Measurements from ENCODE around the gene EPS8L2. TPM values are rescaled to one million over a fixed set of nuclear protein-coding genes. Genes with fewer than 3 reads are reported as not detected.

EPS8L2 gene
- total and polyA plus RNA-seq, 4 donors = 24.4 to 138 (median 62.7) TPM

DNA sequence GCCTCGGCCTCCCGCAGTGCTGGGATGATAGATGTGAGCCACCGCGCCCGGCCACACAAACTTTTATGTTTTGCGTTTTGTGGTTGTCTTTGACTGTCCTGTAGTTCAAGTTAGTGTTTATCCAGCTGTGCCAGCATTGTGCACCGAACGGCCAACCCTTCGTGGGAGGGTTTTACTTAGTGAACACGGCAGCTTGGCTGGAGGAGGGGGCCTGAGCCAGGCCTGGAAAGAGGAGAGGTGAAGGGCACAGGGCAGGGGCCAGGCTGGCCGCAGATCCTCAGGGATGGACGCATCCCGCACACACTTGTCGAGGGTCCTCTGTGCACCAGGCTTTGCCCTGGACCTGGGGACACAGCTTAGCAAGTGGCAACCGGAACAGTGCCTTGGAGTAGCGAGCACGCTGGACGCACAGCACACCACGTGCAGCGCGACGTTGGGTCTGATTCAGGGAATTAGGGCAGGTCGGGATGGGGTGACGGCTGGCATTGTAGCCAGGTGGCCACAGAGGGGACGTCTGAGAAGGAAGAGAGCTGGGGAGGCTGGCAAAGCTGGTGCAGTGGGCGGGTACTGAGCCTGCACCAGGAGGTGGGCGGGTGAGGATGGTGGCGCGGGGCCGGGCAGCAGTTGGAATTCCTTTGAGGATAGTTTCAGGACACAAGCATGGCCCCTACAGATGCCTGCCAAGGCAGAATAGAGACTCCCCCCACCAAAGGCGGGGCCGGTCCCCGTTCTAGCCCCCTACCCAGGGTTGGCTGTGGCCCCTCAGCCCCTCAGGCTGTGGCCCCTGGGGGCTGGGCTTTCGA lies 13.4 kb downstream of the EPS8L2 start:
- no peak for DNase-seq (ENCODE audit: low spot score)
- H3K9me3 ChIP-seq (ENCODE audit: control insufficient read depth in 4 of 4, low read length in 3 of 4) = no peaks in the 10 kb centered on the region
- H3K4me1 ChIP-seq (ENCODE audit: control insufficient read depth in 4 of 4, insufficient read depth in 4 of 4, low read length in 3 of 4) = peaks cover 7 to 16% (median 10%) of the 10 kb centered on the region in 4 donors
- peaks cover 2 to 34% (median 17%) of the 10 kb centered on the region in 4 donors for H3K36me3 ChIP-seq (ENCODE audit: control insufficient read depth in 4 of 4, insufficient read depth in 3 of 4, low read depth in 1 of 4, low read length in 3 of 4)
- no peaks in the 10 kb centered on the region for H3K27me3 ChIP-seq (ENCODE audit: control insufficient read depth in 4 of 4, insufficient read depth in 4 of 4, low read length in 3 of 4)
- H3K9ac ChIP-seq (ENCODE audit: low read depth in 1 of 2, low read length in 2 of 2) = no peak overlapping the region
- WGBS = 87% methylated on average over 34 of the region's 34 CpGs
- no peak overlapping the region for H3K4me3 ChIP-seq (ENCODE audit: low read depth in 1 of 3, low read length in 3 of 3)
- no peak for TF ChIP-seq NR2F2 (IDR thresholded peaks at IDR 0.05)
- TF ChIP-seq SP1 (IDR thresholded peaks at IDR 0.05) = no peak
- no peak for TF ChIP-seq GABPA (IDR thresholded peaks at IDR 0.05 in 1 of 2, conservative IDR thresholded peaks at IDR 0.05 in 1 of 2)
- TF ChIP-seq, protein P1, sequence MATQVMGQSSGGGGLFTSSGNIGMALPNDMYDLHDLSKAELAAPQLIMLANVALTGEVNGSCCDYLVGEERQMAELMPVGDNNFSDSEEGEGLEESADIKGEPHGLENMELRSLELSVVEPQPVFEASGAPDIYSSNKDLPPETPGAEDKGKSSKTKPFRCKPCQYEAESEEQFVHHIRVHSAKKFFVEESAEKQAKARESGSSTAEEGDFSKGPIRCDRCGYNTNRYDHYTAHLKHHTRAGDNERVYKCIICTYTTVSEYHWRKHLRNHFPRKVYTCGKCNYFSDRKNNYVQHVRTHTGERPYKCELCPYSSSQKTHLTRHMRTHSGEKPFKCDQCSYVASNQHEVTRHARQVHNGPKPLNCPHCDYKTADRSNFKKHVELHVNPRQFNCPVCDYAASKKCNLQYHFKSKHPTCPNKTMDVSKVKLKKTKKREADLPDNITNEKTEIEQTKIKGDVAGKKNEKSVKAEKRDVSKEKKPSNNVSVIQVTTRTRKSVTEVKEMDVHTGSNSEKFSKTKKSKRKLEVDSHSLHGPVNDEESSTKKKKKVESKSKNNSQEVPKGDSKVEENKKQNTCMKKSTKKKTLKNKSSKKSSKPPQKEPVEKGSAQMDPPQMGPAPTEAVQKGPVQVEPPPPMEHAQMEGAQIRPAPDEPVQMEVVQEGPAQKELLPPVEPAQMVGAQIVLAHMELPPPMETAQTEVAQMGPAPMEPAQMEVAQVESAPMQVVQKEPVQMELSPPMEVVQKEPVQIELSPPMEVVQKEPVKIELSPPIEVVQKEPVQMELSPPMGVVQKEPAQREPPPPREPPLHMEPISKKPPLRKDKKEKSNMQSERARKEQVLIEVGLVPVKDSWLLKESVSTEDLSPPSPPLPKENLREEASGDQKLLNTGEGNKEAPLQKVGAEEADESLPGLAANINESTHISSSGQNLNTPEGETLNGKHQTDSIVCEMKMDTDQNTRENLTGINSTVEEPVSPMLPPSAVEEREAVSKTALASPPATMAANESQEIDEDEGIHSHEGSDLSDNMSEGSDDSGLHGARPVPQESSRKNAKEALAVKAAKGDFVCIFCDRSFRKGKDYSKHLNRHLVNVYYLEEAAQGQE (IDR thresholded peaks at IDR 0.05) = no peak
- H3K27ac ChIP-seq (ENCODE audit: low read depth in 1 of 2, low read length in 2 of 2) = no peak overlapping the region

DNA sequence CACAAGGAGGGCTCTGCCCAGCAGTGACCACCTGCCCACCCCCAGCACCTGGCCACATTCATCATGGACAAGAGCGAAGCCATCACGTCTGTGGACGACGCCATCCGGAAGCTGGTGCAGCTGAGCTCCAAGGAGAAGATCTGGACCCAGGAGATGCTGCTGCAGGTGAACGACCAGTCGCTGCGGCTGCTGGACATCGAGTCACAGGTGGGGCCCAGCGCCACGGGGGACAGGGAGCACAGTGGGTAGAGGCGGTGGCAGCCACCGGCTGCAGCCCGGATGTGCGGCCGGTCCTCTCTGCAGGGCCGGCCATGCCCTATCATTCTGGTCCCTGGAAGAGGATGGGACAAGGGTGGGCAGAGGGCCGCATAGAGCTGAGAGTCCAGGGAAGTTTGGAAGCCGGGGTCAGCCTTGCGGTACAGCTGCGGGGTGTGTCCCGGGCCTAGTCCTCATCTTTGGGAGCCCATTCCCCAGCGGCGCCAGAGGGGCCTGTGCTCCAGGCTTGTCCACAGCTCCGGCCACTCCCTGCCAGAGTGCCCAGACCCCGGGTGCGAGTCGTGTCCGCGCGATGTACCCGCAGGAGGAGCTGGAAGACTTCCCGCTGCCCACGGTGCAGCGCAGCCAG lies 14.1 kb downstream of the EPS8L2 start:
- 84% methylated on average over 35 of the region's 35 CpGs for WGBS
- TF ChIP-seq, protein P2, sequence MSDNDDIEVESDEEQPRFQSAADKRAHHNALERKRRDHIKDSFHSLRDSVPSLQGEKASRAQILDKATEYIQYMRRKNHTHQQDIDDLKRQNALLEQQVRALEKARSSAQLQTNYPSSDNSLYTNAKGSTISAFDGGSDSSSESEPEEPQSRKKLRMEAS (IDR thresholded peaks at IDR 0.05) = no peak
- no peak for TF ChIP-seq SP1 (IDR thresholded peaks at IDR 0.05)
- TF ChIP-seq, protein P3, sequence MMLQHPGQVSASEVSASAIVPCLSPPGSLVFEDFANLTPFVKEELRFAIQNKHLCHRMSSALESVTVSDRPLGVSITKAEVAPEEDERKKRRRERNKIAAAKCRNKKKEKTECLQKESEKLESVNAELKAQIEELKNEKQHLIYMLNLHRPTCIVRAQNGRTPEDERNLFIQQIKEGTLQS (IDR thresholded peaks at IDR 0.05) = no peak
- TF ChIP-seq EGR1 (IDR thresholded peaks at IDR 0.05; ENCODE audit: low read depth in 2 of 2) = no peak
- no peak for TF ChIP-seq FOXA1 (IDR thresholded peaks at IDR 0.05)
- TF ChIP-seq RAD21 (IDR thresholded peaks at IDR 0.05) = no peak
- TF ChIP-seq HNF4A (conservative IDR thresholded peaks at IDR 0.05) = no peak
- no peak for TF ChIP-seq JUND (IDR thresholded peaks at IDR 0.05)
- Histone ChIP-seq H3K4me1 (ENCODE audit: control insufficient read depth in 4 of 4, insufficient read depth in 4 of 4, low read length in 3 of 4) (peaks cover 3 to 13% (median 7%) of the 10 kb centered on the region in 4 donors), H3K9ac (ENCODE audit: low read depth in 1 of 2, low read length in 2 of 2) (no peak overlapping the region), H3K27me3 (ENCODE audit: control insufficient read depth in 4 of 4, insufficient read depth in 4 of 4, low read length in 3 of 4) (no peaks in the 10 kb centered on the region), H3K36me3 (ENCODE audit: control insufficient read depth in 4 of 4, insufficient read depth in 3 of 4, low read depth in 1 of 4, low read length in 3 of 4) (peaks cover 2 to 35% (median 20%) of the 10 kb centered on the region in 4 donors), H3K4me3 (ENCODE audit: low read depth in 1 of 3, low read length in 3 of 3) (no peak overlapping the region), H3K27ac (ENCODE audit: low read depth in 1 of 2, low read length in 2 of 2) (no peak overlapping the region), H3K9me3 (ENCODE audit: control insufficient read depth in 4 of 4, low read length in 3 of 4) (no peaks in the 10 kb centered on the region)
- DNase-seq (ENCODE audit: low spot score) = no peak

DNA sequence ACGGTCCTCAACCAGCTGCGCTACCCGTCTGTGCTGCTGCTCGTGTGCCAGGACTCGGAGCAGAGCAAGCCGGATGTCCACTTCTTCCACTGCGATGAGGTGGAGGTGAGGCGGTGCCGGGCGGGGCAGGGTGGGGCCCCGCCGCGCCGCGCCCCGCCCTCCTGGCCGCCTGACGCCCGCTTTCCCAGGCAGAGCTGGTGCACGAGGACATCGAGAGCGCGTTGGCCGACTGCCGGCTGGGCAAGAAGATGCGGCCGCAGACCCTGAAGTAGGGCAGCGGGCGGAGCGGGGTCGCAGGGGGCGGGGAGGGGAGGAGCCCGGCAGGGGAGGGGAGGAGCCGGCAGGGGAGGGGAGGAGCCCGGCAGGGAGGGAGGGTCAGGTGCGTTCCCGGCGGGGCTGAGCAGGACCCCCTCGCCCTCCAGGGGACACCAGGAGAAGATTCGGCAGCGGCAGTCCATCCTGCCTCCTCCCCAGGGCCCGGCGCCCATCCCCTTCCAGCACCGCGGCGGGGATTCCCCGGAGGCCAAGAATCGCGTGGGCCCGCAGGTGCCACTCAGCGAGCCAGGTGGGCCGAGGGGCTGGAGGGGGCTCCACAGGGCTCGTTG lies 14.7 kb downstream of the EPS8L2 start:
- peaks cover 0 to 13% (median 5%) of the 10 kb centered on the region in 4 donors for H3K4me1 ChIP-seq (ENCODE audit: control insufficient read depth in 4 of 4, insufficient read depth in 4 of 4, low read length in 3 of 4)
- no peak for DNase-seq (ENCODE audit: low spot score)

More for the DNA sequence above, 14.7 kb downstream of the EPS8L2 start:
- Histone ChIP-seq H3K9me3 (ENCODE audit: control insufficient read depth in 4 of 4, low read length in 3 of 4) (no peaks in the 10 kb centered on the region), H3K27ac (ENCODE audit: low read depth in 1 of 2, low read length in 2 of 2) (no peak overlapping the region), H3K4me3 (ENCODE audit: low read depth in 1 of 3, low read length in 3 of 3) (peak overlapping the region in 1 of 3 donors; percentile 22), H3K27me3 (ENCODE audit: control insufficient read depth in 4 of 4, insufficient read depth in 4 of 4, low read length in 3 of 4) (no peaks in the 10 kb centered on the region), H3K9ac (ENCODE audit: low read depth in 1 of 2, low read length in 2 of 2) (no peak overlapping the region), H3K36me3 (ENCODE audit: control insufficient read depth in 4 of 4, insufficient read depth in 3 of 4, low read depth in 1 of 4, low read length in 3 of 4) (peaks cover 2 to 37% (median 20%) of the 10 kb centered on the region in 4 donors)
- TF ChIP-seq NR2F2 (IDR thresholded peaks at IDR 0.05) (no peak), JUND (IDR thresholded peaks at IDR 0.05) (no peak), HNF4G (IDR thresholded peaks at IDR 0.05) (no peak)
- TF ChIP-seq, protein P4, sequence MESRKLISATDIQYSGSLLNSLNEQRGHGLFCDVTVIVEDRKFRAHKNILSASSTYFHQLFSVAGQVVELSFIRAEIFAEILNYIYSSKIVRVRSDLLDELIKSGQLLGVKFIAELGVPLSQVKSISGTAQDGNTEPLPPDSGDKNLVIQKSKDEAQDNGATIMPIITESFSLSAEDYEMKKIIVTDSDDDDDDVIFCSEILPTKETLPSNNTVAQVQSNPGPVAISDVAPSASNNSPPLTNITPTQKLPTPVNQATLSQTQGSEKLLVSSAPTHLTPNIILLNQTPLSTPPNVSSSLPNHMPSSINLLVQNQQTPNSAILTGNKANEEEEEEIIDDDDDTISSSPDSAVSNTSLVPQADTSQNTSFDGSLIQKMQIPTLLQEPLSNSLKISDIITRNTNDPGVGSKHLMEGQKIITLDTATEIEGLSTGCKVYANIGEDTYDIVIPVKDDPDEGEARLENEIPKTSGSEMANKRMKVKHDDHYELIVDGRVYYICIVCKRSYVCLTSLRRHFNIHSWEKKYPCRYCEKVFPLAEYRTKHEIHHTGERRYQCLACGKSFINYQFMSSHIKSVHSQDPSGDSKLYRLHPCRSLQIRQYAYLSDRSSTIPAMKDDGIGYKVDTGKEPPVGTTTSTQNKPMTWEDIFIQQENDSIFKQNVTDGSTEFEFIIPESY (IDR thresholded peaks at IDR 0.05) = no peak
- TF ChIP-seq, protein P2 (IDR thresholded peaks at IDR 0.05) = no peak
- 58% methylated on average over 53 of the region's 53 CpGs for WGBS
